OCI-LY3 (cell line): ENCODE results near the gene USHBP1.

Source experiments
- H2AFZ ChIP-seq: fragments of 200-600, 300-600 bp; shearing (Covaris generic); 2 replicates; pipeline ENCODE4 v1.6.0; 2014; ENCODE audit warnings: antibody characterized with exemption, low read depth, low read length
- H3K27ac ChIP-seq: fragments of 200-600, 300-600 bp; sonication (generic); 2 replicates; pipeline ENCODE4 v1.5.1; 2014; ENCODE audit warnings: mild to moderate bottlenecking, low read length, moderate library complexity, mixed read lengths
- H3K27me3 ChIP-seq: fragments of 200-600, 300-600 bp; sonication (generic); 2 replicates; pipeline ENCODE4 v1.6.1; 2014; ENCODE audit warnings: low read depth, low read length, mixed read lengths
- H3K36me3 ChIP-seq: fragments of 200-600, 300-600 bp; sonication (generic); replicated peaks from 2 replicates; pipeline ENCODE3; 2014; ENCODE audit warnings: low read depth, low read length, mixed read lengths
- H3K4me1 ChIP-seq: fragments of 300-600, 200-600 bp; sonication (generic); 2 replicates; pipeline ENCODE4 v1.6.1; 2014; ENCODE audit warnings: low read length, mixed read lengths
- H3K4me2 ChIP-seq: fragments of 200-600, 300-600 bp; sonication (generic); 2 replicates; pipeline ENCODE4 v1.6.1; 2014; ENCODE audit warnings: low read length, mixed read lengths
- H3K4me3 ChIP-seq: fragments of 300-600, 200-600 bp; sonication (generic); 2 replicates; pipeline ENCODE4 v1.5.1; 2014; ENCODE audit warnings: antibody characterized with exemption, mild to moderate bottlenecking, low read length, moderate library complexity
- H3K79me2 ChIP-seq: fragments of 300-600, 200-600 bp; shearing (Covaris generic); 2 replicates; pipeline ENCODE4 v1.6.1; 2014; ENCODE audit warnings: mild to moderate bottlenecking, low read length, mixed read lengths
- H3K9ac ChIP-seq: fragments of 300-600, 200-600 bp; shearing (Covaris generic); 2 replicates; pipeline ENCODE4 v1.6.0; 2014; ENCODE audit warnings: mild to moderate bottlenecking, low read length, moderate library complexity
- H3K9me3 ChIP-seq: fragments of 200-600, 300-600 bp; shearing (Covaris generic); 2 replicates; pipeline ENCODE4 v1.6.1; 2014; ENCODE audit warnings: low read length, mixed read lengths; ENCODE audit not compliant: insufficient read depth
- H4K20me1 ChIP-seq: fragments of 200-600, 300-600 bp; sonication (generic); 2 replicates; pipeline ENCODE4 v1.6.1; 2016; ENCODE audit warnings: low read length, mixed read lengths; ENCODE audit not compliant: insufficient read depth
- EZH2phosphoT487 ChIP-seq: fragments of 200-600 bp; shearing (Covaris generic); IDR thresholded peaks from 2 replicates; pipeline ENCODE4 v1.6.1; 2018; ENCODE audit warnings: antibody characterized with exemption, mixed run types, low read depth
- TF ChIP-seq, protein P1 (sequence below): fragments of 200-600, 300-600 bp; sonication (generic); IDR thresholded peaks from 2 replicates; pipeline ENCODE4 v1.5.1; 2014; ENCODE audit warnings: antibody characterized with exemption, low read length, low read depth

The USHBP1 gene

GRCh38 chr19:17236811-17237543 is 27.6 kb downstream of the USHBP1 start:
- Histone ChIP-seq H3K9me3 (no peaks in the 10 kb centered on the region), H3K4me3 (no peak overlapping the region), H3K27me3 (no peaks in the 10 kb centered on the region), H3K79me2 (peaks cover 11% of the 10 kb centered on the region), H2AFZ (no peak overlapping the region), H3K36me3 (peaks cover 9% of the 10 kb centered on the region), H3K4me1 (peaks cover 11% of the 10 kb centered on the region), H3K27ac (no peak overlapping the region), H3K9ac (no peak overlapping the region), H4K20me1 (peaks cover 15% of the 10 kb centered on the region; the same call in 1 of the 2 replicates), H3K4me2 (no peak overlapping the region)
- no peak for TF ChIP-seq EZH2phosphoT487
- TF ChIP-seq, protein P1, sequence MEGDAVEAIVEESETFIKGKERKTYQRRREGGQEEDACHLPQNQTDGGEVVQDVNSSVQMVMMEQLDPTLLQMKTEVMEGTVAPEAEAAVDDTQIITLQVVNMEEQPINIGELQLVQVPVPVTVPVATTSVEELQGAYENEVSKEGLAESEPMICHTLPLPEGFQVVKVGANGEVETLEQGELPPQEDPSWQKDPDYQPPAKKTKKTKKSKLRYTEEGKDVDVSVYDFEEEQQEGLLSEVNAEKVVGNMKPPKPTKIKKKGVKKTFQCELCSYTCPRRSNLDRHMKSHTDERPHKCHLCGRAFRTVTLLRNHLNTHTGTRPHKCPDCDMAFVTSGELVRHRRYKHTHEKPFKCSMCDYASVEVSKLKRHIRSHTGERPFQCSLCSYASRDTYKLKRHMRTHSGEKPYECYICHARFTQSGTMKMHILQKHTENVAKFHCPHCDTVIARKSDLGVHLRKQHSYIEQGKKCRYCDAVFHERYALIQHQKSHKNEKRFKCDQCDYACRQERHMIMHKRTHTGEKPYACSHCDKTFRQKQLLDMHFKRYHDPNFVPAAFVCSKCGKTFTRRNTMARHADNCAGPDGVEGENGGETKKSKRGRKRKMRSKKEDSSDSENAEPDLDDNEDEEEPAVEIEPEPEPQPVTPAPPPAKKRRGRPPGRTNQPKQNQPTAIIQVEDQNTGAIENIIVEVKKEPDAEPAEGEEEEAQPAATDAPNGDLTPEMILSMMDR, result no peak

- Histone ChIP-seq H3K27ac (peak overlapping the region; percentile 37; the same call in 1 of the 2 replicates), H3K4me2 (peak overlapping the region; percentile 98), H3K9me3 (no peaks in the 10 kb centered on the region), H3K27me3 (no peaks in the 10 kb centered on the region), H3K4me3 (peak overlapping the region; percentile 84), H2AFZ (no peak overlapping the region; the same call in 1 of the 2 replicates), H3K4me1 (peaks cover 11% of the 10 kb centered on the region), H3K79me2 (peaks cover 11% of the 10 kb centered on the region), H4K20me1 (peaks cover 14% of the 10 kb centered on the region; the same call in 1 of the 2 replicates), H3K36me3 (peaks cover 12% of the 10 kb centered on the region), H3K9ac (peak overlapping the region; percentile 72)
- TF ChIP-seq, protein P1, result no peak
- no peak for TF ChIP-seq EZH2phosphoT487
Observed at GRCh38 chr19:17235971-17236777, 28.4 kb downstream of the USHBP1 start.

GRCh38 chr19:17235300-17235970 is 29.1 kb downstream of the USHBP1 start:
- TF ChIP-seq, protein P1, result peak; percentile 79
- TF ChIP-seq EZH2phosphoT487, result no peak
- Histone ChIP-seq H3K36me3 (peaks cover 16% of the 10 kb centered on the region), H4K20me1 (peaks cover 11% of the 10 kb centered on the region; the same call in 1 of the 2 replicates), H3K79me2 (peaks cover 11% of the 10 kb centered on the region), H3K4me1 (peaks cover 11% of the 10 kb centered on the region), H3K9ac (peak overlapping the region; percentile 72), H3K27ac (peak overlapping the region; percentile 37), H3K4me3 (peak overlapping the region; percentile 84), H3K27me3 (no peaks in the 10 kb centered on the region), H2AFZ (no peak overlapping the region; the same call in 1 of the 2 replicates), H3K9me3 (no peaks in the 10 kb centered on the region), H3K4me2 (peak overlapping the region; percentile 98)
